ENCODE data around the gene COL18A1.
"Not testable (repeated sequence)": the region's sequence is repeated elsewhere in the genome, so short reads cannot be mapped to it uniquely, and the experiment has no call there.

Gene COL18A1

GRCh38 chr21:45429221-45430175, 24.5 kb downstream of the COL18A1 start:
- no peak for DNase-seq

GRCh38 chr21:45430521-45431501, 25.8 kb downstream of the COL18A1 start:
- DNase-seq = no peak

- no peak for DNase-seq
Measured at GRCh38 chr21:45431781-45432572, 27.0 kb downstream of the COL18A1 start.

- DNase-seq = no peak
Measured at GRCh38 chr21:45432575-45433255, 27.8 kb downstream of the COL18A1 start.

- DNase-seq = no peak
Measured at GRCh38 chr21:45433301-45433700, 28.3 kb downstream of the COL18A1 start.

GRCh38 chr21:45433911-45434644, 29.1 kb downstream of the COL18A1 start:
- DNase-seq = no peak

- no peak for DNase-seq
Measured at GRCh38 chr21:45434645-45435217, 29.8 kb downstream of the COL18A1 start.

GRCh38 chr21:45435405-45435981, 30.5 kb downstream of the COL18A1 start:
- no peak for DNase-seq

GRCh38 chr21:45436351-45437065, 31.5 kb downstream of the COL18A1 start:
- peak; percentile 18 for DNase-seq

GRCh38 chr21:45437844-45438243, 32.9 kb downstream of the COL18A1 start:
- not testable (repeated sequence) for DNase-seq

- no peak for DNase-seq
Measured at GRCh38 chr21:45438391-45439145, 33.6 kb downstream of the COL18A1 start.

- peak; percentile 87 for DNase-seq
Measured at GRCh38 chr21:45439161-45439872, 34.4 kb downstream of the COL18A1 start.

GRCh38 chr21:45439901-45440461, 35.0 kb downstream of the COL18A1 start:
- no peak for DNase-seq

GRCh38 chr21:45440736-45441350, 35.9 kb downstream of the COL18A1 start:
- no peak for DNase-seq

- no peak for DNase-seq
Measured at GRCh38 chr21:45441431-45442255, 36.7 kb downstream of the COL18A1 start.

- DNase-seq = no peak
Measured at GRCh38 chr21:45442276-45442675, 37.3 kb downstream of the COL18A1 start.

All from suppressor macrophage treated with lipopolysaccharide for 4 hours (primary cell).